Upper lobe of right lung (tissue), 1 donor: ENCODE results near the gene GTF3C5. TPM values are rescaled to one million over a fixed set of nuclear protein-coding genes. Genes with fewer than 3 reads are reported as not detected.

Experiments used
- ATAC-seq: fragments of 200-7000 bp; cut with Tn5 transposase; one replicate; pipeline ENCODE4 v1.9.1; 2020; ENCODE audit warnings: mild to moderate bottlenecking, moderate library complexity
- DNase-seq: peaks from one replicate; pipeline ENCODE4 v3.0.0-alpha.2; 2020
- H3K27ac ChIP-seq: fragments of 200-600 bp; one replicate; pipeline ENCODE4 v1.8.0; 2022
- H3K27me3 ChIP-seq: fragments of 200-600 bp; one replicate; pipeline ENCODE4 v1.8.0; 2022; ENCODE audit warnings: mild to moderate bottlenecking
- H3K36me3 ChIP-seq: fragments of 200-600 bp; one replicate; pipeline ENCODE4 v1.8.0; 2022
- H3K4me1 ChIP-seq: fragments of 200-600 bp; one replicate; pipeline ENCODE4 v1.8.0; 2022
- H3K4me3 ChIP-seq: fragments of 200-600 bp; one replicate; pipeline ENCODE4 v1.8.0; 2022; ENCODE audit warnings: mild to moderate bottlenecking
- H3K9me3 ChIP-seq: fragments of 200-600 bp; one replicate; pipeline ENCODE4 v1.8.0; 2022
- CTCF ChIP-seq: fragments of 200-600 bp; IDR thresholded peaks from one replicate; pipeline ENCODE4 v1.8.0; 2022; ENCODE audit warnings: antibody characterized with exemption
- intact Hi-C: fragments of 100-400 bp; cut with DNase I; formaldehyde crosslinking; loops from one replicate; pipeline ENCODE4 v1.11.0; 2022
- long read RNA-seq: library from polyadenylated mRNA; unstranded; transcript quantifications from one replicate; pipeline ENCODE4 v2.0.0, GENCODE V29; 2021
- total RNA-seq: library from RNA; stranded (reverse); fragmentation: NEBNext Ultra II Directional; extraction: Animal tissue kit (Norgen Biotek cat#: 25700); gene quantifications from one replicate; pipeline ENCODE4 v1.2.1, GENCODE V29; 2021
- donor health status: DM: no; HTN: yes; CAD: no; lungs with severe emphysema.

GTF3C5 gene
- 41.7 TPM for total RNA-seq
- long read RNA-seq, transcript GTF3C5-202 (11 exons, 2,406 nt): major isoform, 20 of 49 reads
- long read RNA-seq, partial matches to known transcripts: 15 of 49 reads
- long read RNA-seq, other reads (novel, unspliced or antisense): 13 of 49 reads

- no peaks in the 10 kb centered on the region for H3K36me3 ChIP-seq
- DNase-seq (peak; percentile 95), ATAC-seq (peak; percentile 99)
- H3K27ac ChIP-seq: peak within 1 kb of the TSS; percentile 97
- no peaks in the 10 kb centered on the region for H3K9me3 ChIP-seq
- no peaks in the 10 kb centered on the region for H3K27me3 ChIP-seq
- intact Hi-C loops: no loop called here
- no peak for TF ChIP-seq CTCF
- H3K4me1 ChIP-seq: peaks cover 16% of the 10 kb centered on the region
- H3K4me3 ChIP-seq: peak within 1 kb of the TSS; percentile 98
These were observed at the start of gene GTF3C5 for GRCh38 chr9:133030317-133031129. Gene GTF3C5 (plus strand): TSS chr9:133030997. CDS start chr9:133031012, 15 bp downstream.

GRCh38 chr9:132982458-132982857, 48.3 kb upstream of the GTF3C5 start:
- ATAC-seq (no peak), DNase-seq (no peak)
- TF ChIP-seq CTCF: no peak
- intact Hi-C loops: no loop called here
- Histone ChIP-seq H3K4me3 (no peak overlapping the region), H3K4me1 (no peaks in the 10 kb centered on the region), H3K36me3 (no peaks in the 10 kb centered on the region), H3K9me3 (no peaks in the 10 kb centered on the region), H3K27ac (no peak overlapping the region), H3K27me3 (peaks cover 36% of the 10 kb centered on the region)

GRCh38 chr9:132983491-132984201, 47.2 kb upstream of the GTF3C5 start:
- H3K4me1 ChIP-seq: no peaks in the 10 kb centered on the region
- no peak for TF ChIP-seq CTCF
- intact Hi-C loops: no loop called here
- H3K36me3 ChIP-seq: no peaks in the 10 kb centered on the region
- no peaks in the 10 kb centered on the region for H3K9me3 ChIP-seq
- DNase-seq (no peak), ATAC-seq (no peak)
- peaks cover 28% of the 10 kb centered on the region for H3K27me3 ChIP-seq
- no peak overlapping the region for H3K27ac ChIP-seq
- H3K4me3 ChIP-seq: no peak overlapping the region

- intact Hi-C loops: no loop called here
- Histone ChIP-seq H3K27ac (no peak overlapping the region), H3K4me1 (no peaks in the 10 kb centered on the region), H3K36me3 (no peaks in the 10 kb centered on the region), H3K9me3 (no peaks in the 10 kb centered on the region), H3K27me3 (peaks cover 20% of the 10 kb centered on the region), H3K4me3 (no peak overlapping the region)
- DNase-seq: no peak
- TF ChIP-seq CTCF: no peak
- no peak for ATAC-seq
These were observed 46.4 kb upstream of the GTF3C5 start for GRCh38 chr9:132984202-132985070.

- DNase-seq: no peak
- Histone ChIP-seq H3K27me3 (peaks cover 17% of the 10 kb centered on the region), H3K4me3 (no peak overlapping the region), H3K9me3 (no peaks in the 10 kb centered on the region), H3K4me1 (no peaks in the 10 kb centered on the region), H3K27ac (no peak overlapping the region), H3K36me3 (no peaks in the 10 kb centered on the region)
- no peak for ATAC-seq
- TF ChIP-seq CTCF: no peak
- intact Hi-C loops: no loop called here
These were observed 45.8 kb upstream of the GTF3C5 start for GRCh38 chr9:132985071-132985350.
